Neuronal stem cell (in vitro differentiated cells): ENCODE results near the gene ZNF19.

Source experiments
- DNase-seq: peaks from one replicate; pipeline ENCODE4 v3.0.0-alpha.2; 2013; ENCODE audit warnings: low spot score
- H2AFZ ChIP-seq: one replicate; pipeline ENCODE4 v1.6.1; 2013; ENCODE audit warnings: mild to moderate bottlenecking, low read length, inconsistent platforms
- H2AK5ac ChIP-seq: 2 replicates; pipeline ENCODE4 v1.6.1; 2013; ENCODE audit warnings: low read depth, mild to moderate bottlenecking, inconsistent platforms, low read length, moderate library complexity, mixed read lengths
- H2BK120ac ChIP-seq: 2 replicates; pipeline ENCODE4 v1.6.1; 2013; ENCODE audit warnings: low read depth, mild to moderate bottlenecking, inconsistent platforms, low read length, moderate library complexity, mixed read lengths
- H2BK12ac ChIP-seq: one replicate; pipeline ENCODE4 v1.6.1; 2013; ENCODE audit warnings: low read length, inconsistent platforms
- H2BK15ac ChIP-seq: 2 replicates; pipeline ENCODE4 v1.6.1; 2013; ENCODE audit warnings: mild to moderate bottlenecking, low read length, inconsistent platforms, mixed read lengths
- H2BK5ac ChIP-seq: one replicate; pipeline ENCODE4 v1.6.1; 2013; ENCODE audit warnings: inconsistent platforms, mild to moderate bottlenecking, low read length, moderate library complexity
- H3K14ac ChIP-seq: one replicate; pipeline ENCODE4 v1.6.1; 2013; ENCODE audit warnings: low read length, inconsistent platforms
- H3K18ac ChIP-seq: 2 replicates; pipeline ENCODE4 v1.6.1; 2013; ENCODE audit warnings: low read length, inconsistent platforms
- H3K23ac ChIP-seq: 2 replicates; pipeline ENCODE4 v1.6.1; 2013; ENCODE audit warnings: low read depth, mild to moderate bottlenecking, mixed read lengths, low read length, inconsistent platforms; ENCODE audit not compliant: poor library complexity
- H3K27ac ChIP-seq: replicated peaks from 3 replicates; pipeline ENCODE4 v1.5.1; 2013; ENCODE audit warnings: low read length, inconsistent platforms
- H3K27me3 ChIP-seq, 3 experiments: 2 replicates each; pipeline ENCODE4 v1.6.1; 2013; ENCODE audit warnings: low read length in 3 of 3, mild to moderate bottlenecking in 2 of 3, inconsistent platforms in 1 of 3, low read depth in 1 of 3, mixed read lengths in 1 of 3, moderate library complexity in 1 of 3; ENCODE audit not compliant: control insufficient read depth in 3 of 3, insufficient read depth in 3 of 3
- H3K36me3 ChIP-seq, 2 donors: replicated peaks in 1 of 2; 2 replicates each; pipeline ENCODE4 v1.6.1; 2013; ENCODE audit warnings: low read length in 2 of 2; ENCODE audit not compliant: control insufficient read depth in 2 of 2, insufficient read depth in 2 of 2
- H3K4ac ChIP-seq: 2 replicates; pipeline ENCODE4 v1.6.1; 2013; ENCODE audit warnings: inconsistent platforms, mild to moderate bottlenecking, low read length, moderate library complexity
- H3K4me1 ChIP-seq, 2 donors: 1 replicate in 1 of 2; 2 replicates in 1 of 2; pipeline ENCODE4 v1.6.1; 2013; ENCODE audit warnings: low read length in 2 of 2, low read depth in 1 of 2; ENCODE audit not compliant: control insufficient read depth in 2 of 2, insufficient read depth in 1 of 2
- H3K4me2 ChIP-seq: one replicate; pipeline ENCODE4 v1.6.1; 2013; ENCODE audit warnings: mild to moderate bottlenecking, low read length, inconsistent platforms; ENCODE audit not compliant: insufficient read depth, poor library complexity, severe bottlenecking
- H3K4me3 ChIP-seq, 2 donors: 2 replicates each; pipeline ENCODE4 v1.5.1; 2013; ENCODE audit warnings: low read length in 2 of 2, mild to moderate bottlenecking in 2 of 2, inconsistent platforms in 1 of 2, moderate library complexity in 1 of 2
- H3K79me1 ChIP-seq: one replicate; pipeline ENCODE4 v1.6.1; 2013; ENCODE audit warnings: low read depth, mild to moderate bottlenecking, inconsistent platforms, low read length, moderate library complexity
- H3K9ac ChIP-seq: one replicate; pipeline ENCODE4 v1.6.1; 2013; ENCODE audit warnings: mild to moderate bottlenecking, low read depth, low read length, inconsistent platforms; ENCODE audit not compliant: poor library complexity
- H3K9me3 ChIP-seq, 2 donors: replicated peaks in 1 of 2; 2 replicates each; pipeline versions ENCODE3 to v1.6.1; 2013; ENCODE audit warnings: low read length in 2 of 2, mild to moderate bottlenecking in 2 of 2, inconsistent platforms in 1 of 2, low read depth in 1 of 2, mixed read lengths in 1 of 2, moderate library complexity in 1 of 2; ENCODE audit not compliant: control insufficient read depth in 2 of 2, insufficient read depth in 1 of 2
- H4K8ac ChIP-seq: one replicate; pipeline ENCODE4 v1.6.1; 2013; ENCODE audit warnings: low read depth, mild to moderate bottlenecking, inconsistent platforms, low read length, moderate library complexity
- H4K91ac ChIP-seq: one replicate; pipeline ENCODE4 v1.6.1; 2013; ENCODE audit warnings: low read length, low read depth, mild to moderate bottlenecking, inconsistent platforms; ENCODE audit not compliant: poor library complexity
- WGBS, 2 donors: extraction: QIAGEN DNeasy Blood & Tissue Kit; methylation state at CpG; one replicate each; pipeline ENCODE4 v1.1.7; 2013; ENCODE audit warnings: missing lambda C conversion rate in 2 of 2, mixed read lengths in 1 of 2; ENCODE audit not compliant: insufficient read length in 2 of 2, insufficient replicate concordance in 1 of 2; ENCODE audit errors: extremely low coverage in 2 of 2; 5-methylcytosine and 5-hydroxymethylcytosine counted together

ZNF19 gene

GRCh38 chr16:71429581-71429980 lies 59.5 kb downstream of the ZNF19 start:
- WGBS, 2 donors: no CpG with 5 or more reads among the region's 3 CpGs

GRCh38 chr16:71428883-71429282 lies 60.2 kb downstream of the ZNF19 start:
- peaks cover 0 to 7% of the 10 kb centered on the region in 2 donors for H3K4me1 ChIP-seq
- no peak overlapping the region for H4K8ac ChIP-seq
- DNase-seq: no peak
- H3K9me3 ChIP-seq: no peaks in the 10 kb centered on the region
- H3K36me3 ChIP-seq: no peaks in the 10 kb centered on the region
- no peak overlapping the region for H3K18ac ChIP-seq
- no peak overlapping the region for H4K91ac ChIP-seq
- H3K23ac ChIP-seq: no peak overlapping the region
- no peak overlapping the region for H2BK15ac ChIP-seq
- H2BK5ac ChIP-seq: no peak overlapping the region
- no peak overlapping the region for H3K4me2 ChIP-seq
- no peak overlapping the region for H2BK120ac ChIP-seq
- no peak overlapping the region for H3K4ac ChIP-seq
- peaks cover 0 to 31% (median 7%) of the 10 kb centered on the region in 3 experiments for H3K27me3 ChIP-seq
- no peak overlapping the region for H2AFZ ChIP-seq
- H3K4me3 ChIP-seq: no peak overlapping the region
- H3K79me1 ChIP-seq: no peaks in the 10 kb centered on the region
- H2AK5ac ChIP-seq: no peak overlapping the region
- H3K14ac ChIP-seq: no peak overlapping the region
- H3K9ac ChIP-seq: no peak overlapping the region
- no CpG with 5 or more reads among the region's 2 CpGs for WGBS, 2 donors
- H3K27ac ChIP-seq: no peak overlapping the region
- no peak overlapping the region for H2BK12ac ChIP-seq

More at GRCh38 chr16:71429581-71429980, 59.5 kb downstream of the ZNF19 start:
- no peak overlapping the region for H3K9ac ChIP-seq
- H3K4me3 ChIP-seq: no peak overlapping the region
- H3K4ac ChIP-seq: no peak overlapping the region
- no peak overlapping the region for H3K18ac ChIP-seq
- peaks cover 0 to 24% (median 6%) of the 10 kb centered on the region in 3 experiments for H3K27me3 ChIP-seq
- peaks cover 0 to 7% of the 10 kb centered on the region in 2 donors for H3K4me1 ChIP-seq
- no peak overlapping the region for H2BK120ac ChIP-seq
- H4K91ac ChIP-seq: no peak overlapping the region
- no peak overlapping the region for H2BK5ac ChIP-seq
- H3K14ac ChIP-seq: no peak overlapping the region
- no peak overlapping the region for H3K27ac ChIP-seq
- no peak for DNase-seq
- H3K4me2 ChIP-seq: no peak overlapping the region
- H3K9me3 ChIP-seq: no peaks in the 10 kb centered on the region
- H3K36me3 ChIP-seq: no peaks in the 10 kb centered on the region
- H4K8ac ChIP-seq: no peak overlapping the region
- H3K79me1 ChIP-seq: no peaks in the 10 kb centered on the region
- no peak overlapping the region for H2AK5ac ChIP-seq
- no peak overlapping the region for H2BK15ac ChIP-seq
- no peak overlapping the region for H3K23ac ChIP-seq
- no peak overlapping the region for H2BK12ac ChIP-seq
- H2AFZ ChIP-seq: no peak overlapping the region

- H3K36me3 ChIP-seq: no peaks in the 10 kb centered on the region
- H2BK120ac ChIP-seq: no peak overlapping the region
- no peak overlapping the region for H3K4me2 ChIP-seq
- no peak overlapping the region for H2BK15ac ChIP-seq
- H3K27me3 ChIP-seq: peaks cover 0 to 34% (median 7%) of the 10 kb centered on the region in 3 experiments
- H4K91ac ChIP-seq: no peak overlapping the region
- H4K8ac ChIP-seq: no peak overlapping the region
- H2AFZ ChIP-seq: no peak overlapping the region
- no peak overlapping the region for H3K9ac ChIP-seq
- H3K79me1 ChIP-seq: no peaks in the 10 kb centered on the region
- peaks cover 0 to 7% of the 10 kb centered on the region in 2 donors for H3K4me1 ChIP-seq
- no peak overlapping the region for H3K23ac ChIP-seq
- no peak overlapping the region for H3K4me3 ChIP-seq
- no peak overlapping the region for H3K18ac ChIP-seq
- DNase-seq: no peak
- H2BK12ac ChIP-seq: no peak overlapping the region
- H3K27ac ChIP-seq: no peak overlapping the region
- no peak overlapping the region for H2AK5ac ChIP-seq
- no peak overlapping the region for H3K4ac ChIP-seq
- no peaks in the 10 kb centered on the region for H3K9me3 ChIP-seq
- no peak overlapping the region for H2BK5ac ChIP-seq
- no peak overlapping the region for H3K14ac ChIP-seq
These were observed 60.7 kb downstream of the ZNF19 start for GRCh38 chr16:71428385-71428784.

- Histone ChIP-seq H2AK5ac (no peak overlapping the region), H3K79me1 (no peaks in the 10 kb centered on the region), H3K4ac (no peak overlapping the region), H2AFZ (no peak overlapping the region), H2BK12ac (no peak overlapping the region), H3K27me3 (peaks cover 0 to 39% (median 5%) of the 10 kb centered on the region in 3 experiments), H3K9me3 (no peaks in the 10 kb centered on the region), H3K4me1 (peaks cover 0 to 7% of the 10 kb centered on the region in 2 donors), H2BK120ac (no peak overlapping the region), H3K27ac (no peak overlapping the region), H3K23ac (no peak overlapping the region), H3K14ac (no peak overlapping the region), H3K4me2 (no peak overlapping the region), H4K91ac (no peak overlapping the region), H4K8ac (no peak overlapping the region), H3K18ac (no peak overlapping the region), H3K9ac (no peak overlapping the region), H3K36me3 (no peaks in the 10 kb centered on the region), H2BK15ac (no peak overlapping the region), H2BK5ac (no peak overlapping the region), H3K4me3 (peak overlapping the region; percentile 27 to 61)
- DNase-seq: no peak
- no CpG with 5 or more reads among the region's 12 CpGs for WGBS, 2 donors
These were observed 62.1 kb downstream of the ZNF19 start for GRCh38 chr16:71426880-71427615.
